NCI-H526 treated with DMSO at 0.1 percent for 48 hours (cell line): ENCODE data around the gene DNAH9.

Experiments
- DNase-seq: peaks from one replicate; lab custom pipeline; 2025; lab: John Stamatoyannopoulos, UW

Gene DNAH9

DNA sequence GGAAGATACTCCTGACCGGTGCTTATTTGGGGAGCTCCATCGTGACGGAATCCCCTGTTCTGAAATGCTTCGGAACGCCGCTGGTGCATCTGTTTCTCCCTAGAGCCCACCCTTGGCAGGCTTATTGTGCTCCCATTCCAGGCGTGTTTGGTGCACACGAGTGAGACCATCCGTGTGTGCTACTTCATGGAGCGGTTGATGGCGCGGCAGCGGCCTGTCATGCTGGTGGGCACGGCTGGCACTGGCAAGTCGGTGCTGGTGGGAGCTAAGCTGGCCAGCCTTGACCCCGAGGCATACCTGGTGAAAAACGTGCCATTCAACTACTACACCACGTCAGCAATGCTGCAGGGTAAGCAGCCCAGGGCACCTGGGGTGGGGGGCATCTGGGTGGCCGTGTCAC is 170.7 kb downstream of the DNAH9 start:
- DNase-seq, result no peak

DNA sequence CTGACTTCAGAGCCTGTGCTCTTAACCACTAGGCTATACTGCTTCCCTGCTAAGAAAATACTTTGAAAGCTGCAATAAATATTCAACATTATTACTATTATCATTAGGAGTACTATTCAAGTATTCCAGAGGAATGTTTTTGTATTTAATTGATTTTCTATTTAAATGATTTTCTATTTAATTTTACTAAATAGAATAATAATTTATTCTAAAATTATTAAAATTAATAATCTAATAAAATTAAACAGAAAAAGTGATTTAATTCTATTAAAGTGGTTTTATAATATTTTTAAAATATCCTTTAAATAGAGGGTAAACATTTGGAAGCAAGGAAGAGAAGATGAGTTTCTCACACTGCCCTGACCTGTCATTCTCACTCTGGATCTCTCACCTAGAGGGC is 173.8 kb downstream of the DNAH9 start:
- no peak for DNase-seq

- DNase-seq, result no peak
Measured at GRCh38 chr17:11779892-11780291, 181.6 kb downstream of the DNAH9 start.

DNA sequence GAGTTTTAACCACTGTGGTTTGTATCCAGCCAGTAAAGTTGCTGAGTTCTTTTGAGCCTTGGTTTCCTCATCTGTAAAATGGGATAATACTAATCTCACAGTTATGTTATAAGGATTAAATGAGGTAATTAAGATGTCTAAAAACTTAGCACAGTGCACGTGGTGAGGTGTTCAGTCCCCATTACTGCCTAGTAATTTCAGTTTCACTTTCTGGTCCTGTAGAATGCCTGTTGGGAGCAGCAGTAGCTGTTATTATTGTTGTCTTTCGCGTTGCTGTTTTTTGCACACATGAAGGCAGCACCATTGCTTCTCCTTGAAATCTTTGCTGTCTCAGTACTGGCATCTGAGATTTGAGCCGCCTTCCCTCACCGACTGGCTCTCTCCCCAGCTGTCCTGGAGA is 182.4 kb downstream of the DNAH9 start:
- DNase-seq, result no peak

- no peak for DNase-seq
Measured at GRCh38 chr17:11786711-11787438, 188.6 kb downstream of the DNAH9 start.

- DNase-seq, result no peak
Measured at GRCh38 chr17:11795906-11796305, 197.6 kb downstream of the DNAH9 start.

DNA sequence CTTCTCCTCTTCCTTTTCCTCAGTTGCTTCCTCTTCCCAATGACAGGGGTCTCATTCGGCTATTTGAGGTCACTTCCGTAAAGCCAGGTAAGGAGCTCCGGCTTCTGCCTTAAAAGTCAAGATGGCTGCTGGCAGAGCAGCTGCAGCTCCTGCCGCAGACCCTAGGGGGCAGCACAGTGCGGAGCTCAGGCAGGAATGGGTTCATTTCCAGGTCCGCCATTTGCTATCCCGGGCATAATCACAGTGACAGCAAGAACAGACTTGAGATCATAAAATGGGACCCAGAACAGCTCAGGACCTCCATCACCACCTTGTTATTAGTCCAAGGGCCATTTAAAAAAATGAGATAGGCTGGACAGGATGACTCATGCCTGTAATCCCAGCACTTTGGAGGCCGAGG is 199.5 kb downstream of the DNAH9 start:
- DNase-seq, result no peak

- DNase-seq, result no peak
Measured at GRCh38 chr17:11803231-11803969, 205.1 kb downstream of the DNAH9 start.

DNA sequence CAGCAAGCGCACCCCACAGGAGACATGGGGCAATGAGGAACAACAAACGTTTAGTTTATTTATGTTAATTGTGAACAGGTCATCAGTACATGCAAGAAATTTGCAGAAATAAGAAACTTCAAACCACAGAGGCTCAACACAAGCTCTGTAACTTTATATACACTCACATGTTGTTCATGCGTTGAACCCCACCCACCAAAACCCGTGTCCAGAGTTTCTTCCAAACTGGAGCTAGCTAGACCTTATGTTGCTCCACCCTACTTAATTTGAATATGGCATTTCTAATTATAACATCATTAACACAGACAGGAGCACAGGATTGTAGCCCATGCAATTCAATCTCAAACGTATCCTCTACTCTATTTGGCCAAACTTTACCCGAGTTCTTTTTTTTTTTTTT is 206.9 kb downstream of the DNAH9 start:
- DNase-seq, result no peak

DNA sequence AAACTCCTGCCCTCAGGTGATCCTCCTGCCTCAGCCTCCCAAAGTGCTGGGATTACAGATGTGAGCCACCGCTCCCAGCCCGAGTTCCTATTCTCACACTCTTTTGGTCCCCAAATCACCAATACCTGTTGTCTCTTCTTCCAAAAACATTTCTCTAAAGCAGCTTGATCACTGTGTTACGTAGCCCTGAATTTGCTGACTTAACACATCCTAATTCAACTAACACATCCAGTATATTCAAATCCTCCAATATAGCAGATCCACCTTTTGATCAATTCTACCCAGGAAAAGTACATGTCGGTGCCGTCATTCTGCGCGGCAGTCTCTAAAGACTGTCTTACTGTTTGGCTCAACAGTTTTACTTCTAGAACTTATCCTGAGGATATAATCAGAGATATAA is 207.7 kb downstream of the DNAH9 start:
- no peak for DNase-seq

- DNase-seq, result no peak
Measured at GRCh38 chr17:11807606-11808005, 209.3 kb downstream of the DNAH9 start.

DNA sequence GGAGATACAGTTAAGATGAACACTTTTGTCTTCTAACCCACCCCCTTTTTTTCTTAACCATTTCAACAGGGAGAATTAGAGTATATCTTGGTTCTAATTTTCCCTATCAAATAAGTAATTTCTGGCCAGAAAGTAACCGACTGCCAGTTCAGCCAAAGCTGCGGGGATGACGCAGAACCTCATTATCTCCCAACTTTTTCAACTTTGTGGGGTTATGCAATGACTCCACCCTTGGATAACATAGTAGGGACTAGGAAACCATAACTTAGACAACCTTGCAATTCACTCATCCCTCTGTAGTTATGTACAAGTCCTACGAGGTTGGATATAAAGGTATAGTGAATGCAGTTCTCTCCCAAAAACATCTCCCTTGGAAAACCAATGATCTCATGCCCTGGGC is 215.0 kb downstream of the DNAH9 start:
- DNase-seq, result no peak

DNA sequence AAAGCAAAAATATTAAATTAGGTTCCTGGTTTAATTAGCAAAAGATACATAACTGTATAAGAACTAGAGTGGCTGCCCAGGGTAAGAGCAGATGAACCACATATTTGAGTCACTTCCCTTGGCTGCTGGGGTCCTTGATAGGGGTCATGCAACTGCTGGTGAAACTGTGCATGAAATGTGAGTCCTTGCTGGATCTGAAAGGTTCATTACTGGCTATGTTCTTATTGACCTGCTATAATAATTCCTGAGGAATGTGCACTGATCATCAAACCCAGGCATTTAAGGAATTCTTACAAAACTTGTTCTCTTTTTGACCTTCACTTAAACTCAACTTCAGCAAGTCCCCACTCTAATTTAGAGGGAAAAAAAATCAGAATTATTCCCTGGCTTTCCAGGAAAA is 215.6 kb downstream of the DNAH9 start:
- no peak for DNase-seq

GRCh38 chr17:11814655-11815262 is 216.5 kb downstream of the DNAH9 start:
- no peak for DNase-seq

GRCh38 chr17:11816409-11816808 is 218.1 kb downstream of the DNAH9 start:
- DNase-seq, result no peak

- DNase-seq, result no peak
Measured at GRCh38 chr17:11823862-11824261, 225.6 kb downstream of the DNAH9 start.

GRCh38 chr17:11825572-11826209 is 227.4 kb downstream of the DNAH9 start:
- no peak for DNase-seq

GRCh38 chr17:11832401-11833137 is 234.3 kb downstream of the DNAH9 start:
- DNase-seq, result no peak

GRCh38 chr17:11836508-11836907 is 238.2 kb downstream of the DNAH9 start:
- no peak for DNase-seq

GRCh38 chr17:11840052-11840451 is 241.8 kb downstream of the DNAH9 start:
- no peak for DNase-seq

DNA sequence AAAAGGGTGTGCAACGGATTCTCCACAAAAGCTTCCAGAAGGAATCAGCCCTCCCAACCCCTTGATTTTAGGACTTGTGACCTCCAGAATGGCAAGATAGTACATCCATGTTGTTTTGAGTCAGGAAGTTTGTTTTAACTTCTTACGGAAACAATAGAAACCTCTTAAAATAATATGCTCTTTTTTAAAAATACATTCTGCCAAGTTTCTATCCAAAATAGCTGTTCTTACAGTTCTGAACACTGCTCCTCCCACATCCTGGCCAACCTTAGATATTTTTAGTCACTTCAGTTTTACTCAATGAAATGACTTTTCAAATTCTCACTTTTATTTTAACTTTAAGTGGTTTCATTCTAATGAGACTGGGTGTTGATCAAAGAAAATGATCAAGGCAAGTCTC is 242.6 kb downstream of the DNAH9 start:
- DNase-seq, result no peak

- DNase-seq, result no peak
Measured at GRCh38 chr17:11848330-11848729, 250.1 kb downstream of the DNAH9 start.
